Measurements from ENCODE around the gene SAV1.
"Not testable (repeated sequence)": the region's sequence is repeated elsewhere in the genome, so short reads cannot be mapped to it uniquely, and the experiment has no call there.

SAV1 gene

DNA sequence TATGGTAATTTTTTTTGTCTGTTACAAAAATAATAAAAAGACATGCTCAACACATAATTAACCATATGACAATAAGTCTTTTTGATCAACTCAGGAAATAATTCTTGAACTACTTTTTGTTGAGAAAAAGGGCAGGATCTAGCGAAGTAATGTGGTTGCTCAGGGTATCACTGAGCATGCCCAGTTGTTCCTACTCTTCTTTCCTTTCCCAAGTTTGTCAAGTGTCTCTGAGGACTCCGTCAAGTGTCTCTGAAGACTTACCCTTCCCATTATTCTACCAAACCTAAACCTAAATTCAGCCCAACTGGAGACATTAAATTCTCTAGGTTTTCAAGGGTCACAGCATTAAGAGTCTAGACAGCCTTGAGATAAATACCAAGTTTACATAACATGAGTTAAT is 3.5 kb downstream of the SAV1 start:
- not testable (repeated sequence) for DNase-seq

GRCh38 chr14:50659327-50659974 is 8.7 kb downstream of the SAV1 start:
- no peak for DNase-seq

DNA sequence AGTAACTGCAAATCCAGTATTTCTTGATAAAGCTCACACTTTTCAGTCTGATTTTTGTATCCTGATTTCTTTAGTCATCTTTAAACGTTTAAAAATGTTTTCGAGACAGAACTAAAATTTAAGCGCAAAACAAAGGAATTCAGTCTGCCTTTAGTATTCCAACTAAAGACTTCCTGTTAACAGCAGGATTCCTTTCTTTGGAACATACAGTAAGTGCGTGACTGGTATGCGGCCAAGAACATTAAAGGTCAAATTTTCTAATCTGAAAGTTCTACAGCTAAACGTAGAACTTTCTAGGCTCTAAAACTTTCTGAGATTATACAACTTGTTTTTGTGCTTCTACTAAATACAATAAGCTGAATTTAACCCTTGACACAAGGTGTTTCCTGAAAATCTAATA is 9.9 kb downstream of the SAV1 start:
- DNase-seq: no peak

DNA sequence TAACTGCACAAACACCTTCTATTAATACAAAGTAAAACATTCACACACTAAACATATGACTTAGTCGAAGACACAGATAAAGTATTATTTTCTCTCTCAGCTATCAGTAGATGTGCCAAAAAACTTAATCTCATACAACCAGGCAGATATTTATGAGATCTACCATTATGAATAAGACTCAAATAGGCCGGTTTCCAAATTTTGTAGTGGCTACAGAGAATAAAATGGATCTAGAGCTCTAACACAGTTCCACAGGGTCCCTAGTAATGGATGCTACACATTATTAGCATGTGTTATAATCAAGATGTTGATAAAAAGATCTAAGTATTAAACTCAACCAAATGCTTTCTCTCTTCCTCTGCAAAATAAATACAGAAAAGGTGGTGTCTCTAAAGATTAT is 10.4 kb downstream of the SAV1 start:
- DNase-seq: no peak

GRCh38 chr14:50656776-50657175 is 11.3 kb downstream of the SAV1 start:
- DNase-seq: no peak

- DNase-seq: no peak
Measured at GRCh38 chr14:50649691-50650090, 18.4 kb downstream of the SAV1 start.

DNA sequence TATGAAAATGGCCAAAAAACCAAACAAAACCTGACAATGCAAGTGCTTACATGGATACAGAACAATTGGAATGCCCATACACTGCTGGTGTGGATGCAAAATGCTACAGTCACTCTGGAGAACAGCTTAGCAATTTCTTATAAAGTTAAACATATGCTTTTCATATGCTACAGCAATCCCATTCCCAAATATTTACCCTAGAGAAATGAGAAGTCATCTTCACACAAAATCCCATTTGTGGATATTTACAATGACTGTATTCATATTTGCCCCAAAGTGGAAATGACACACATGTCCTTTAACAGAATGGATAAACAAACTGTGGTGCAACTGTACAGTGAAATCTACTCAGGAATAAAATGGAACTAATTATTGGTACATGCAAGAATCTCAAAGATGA is 20.4 kb downstream of the SAV1 start:
- DNase-seq: no peak

DNA sequence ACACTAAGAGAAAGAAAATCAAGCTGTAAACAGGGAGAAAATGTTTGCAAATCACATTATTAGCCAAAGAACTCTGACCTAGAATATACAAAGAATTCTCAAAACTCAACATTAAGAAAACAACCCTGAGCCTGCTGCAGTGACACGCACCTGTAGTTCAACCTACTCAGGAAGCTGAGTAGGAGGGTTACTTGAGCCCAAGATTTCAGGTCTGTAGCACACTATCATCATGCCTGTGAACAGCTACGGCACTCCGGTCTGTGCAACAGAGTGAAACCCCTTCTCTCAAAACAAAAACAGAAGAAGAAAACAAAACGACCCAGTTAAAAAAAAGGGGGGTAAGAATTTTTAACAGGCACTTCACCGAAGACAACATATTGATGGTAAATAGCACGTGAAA is 20.8 kb downstream of the SAV1 start:
- no peak for DNase-seq

GRCh38 chr14:50635141-50635540 is 33.0 kb downstream of the SAV1 start:
- DNase-seq: no peak

DNA sequence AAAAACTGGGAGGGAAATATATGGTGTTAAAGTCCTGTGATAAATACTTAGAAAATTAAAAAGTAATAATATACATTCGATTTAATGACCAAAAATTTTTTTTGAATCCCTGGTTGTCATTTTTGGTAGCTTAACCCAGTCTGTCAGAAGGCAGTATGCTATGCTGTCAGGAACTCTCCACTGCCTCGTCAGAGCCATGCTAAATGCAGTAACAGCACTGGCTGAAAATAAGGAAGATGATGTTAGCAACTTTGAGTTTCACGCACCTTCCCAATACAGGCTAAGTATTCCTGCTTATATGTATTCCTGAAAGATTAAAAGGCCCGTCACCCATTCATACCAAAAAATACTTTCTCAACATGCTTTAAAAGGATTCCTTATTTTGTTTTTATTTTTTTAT is 34.2 kb downstream of the SAV1 start:
- no peak for DNase-seq

DNA sequence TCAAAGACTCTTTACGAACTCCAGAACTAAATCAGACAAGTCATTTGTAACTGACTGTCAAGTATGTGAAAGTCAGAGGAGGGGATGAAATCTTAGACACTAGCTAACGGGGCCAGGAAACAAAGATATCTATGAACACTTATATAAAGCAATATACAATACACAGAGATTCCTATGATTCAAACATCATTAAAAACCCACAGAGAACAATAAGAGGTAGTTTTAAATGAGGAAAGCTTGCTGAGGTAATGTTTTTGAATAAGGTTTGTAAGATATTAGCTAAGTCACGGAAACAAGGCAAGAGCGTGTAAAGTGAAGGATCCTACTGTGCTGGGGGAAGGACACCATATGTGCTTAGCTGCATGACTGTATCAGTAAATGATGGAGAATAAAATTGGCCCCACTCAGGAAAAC is 36.7 kb downstream of the SAV1 start:
- DNase-seq: no peak

- not testable (repeated sequence) for DNase-seq
Measured at GRCh38 chr14:50624947-50625346, 43.2 kb downstream of the SAV1 start.

DNA sequence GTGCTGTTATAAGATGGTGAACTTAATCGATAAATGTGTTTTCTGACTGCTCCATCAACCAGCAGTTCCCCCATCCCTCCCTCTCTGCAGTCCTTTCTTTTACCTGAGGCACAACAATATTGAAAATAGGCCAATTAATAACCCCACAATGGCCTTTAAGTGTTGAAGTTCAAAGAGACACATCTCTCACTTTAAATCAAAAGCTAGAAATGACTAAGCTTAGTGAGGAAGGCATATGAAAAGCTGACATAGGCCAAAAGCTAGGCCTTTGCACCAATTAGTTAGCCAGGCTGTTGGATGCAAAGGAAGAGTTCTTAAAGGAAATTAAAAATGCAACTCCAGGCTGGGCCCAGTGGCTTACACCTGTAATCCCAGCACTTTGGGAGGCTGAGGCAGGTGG is 43.7 kb downstream of the SAV1 start:
- no peak for DNase-seq

DNA sequence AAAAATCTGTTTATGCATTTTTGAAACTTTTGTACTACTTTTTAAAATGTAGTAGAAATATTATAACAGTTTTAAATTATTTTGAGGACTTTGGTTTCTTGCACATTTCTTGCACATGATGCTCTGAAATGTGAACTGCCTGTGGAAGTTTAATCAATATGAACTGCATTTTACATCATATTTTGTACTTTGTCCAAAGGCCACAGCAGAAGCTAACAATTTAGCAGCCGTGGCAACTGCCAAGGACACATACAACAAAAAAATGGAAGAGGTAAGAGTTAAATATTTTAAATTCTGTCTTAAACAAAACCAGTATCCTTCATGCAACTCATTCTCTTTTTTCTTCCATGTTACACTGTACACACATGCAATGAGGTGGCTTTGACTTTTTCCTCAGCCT is 45.1 kb downstream of the SAV1 start:
- DNase-seq: no peak

DNA sequence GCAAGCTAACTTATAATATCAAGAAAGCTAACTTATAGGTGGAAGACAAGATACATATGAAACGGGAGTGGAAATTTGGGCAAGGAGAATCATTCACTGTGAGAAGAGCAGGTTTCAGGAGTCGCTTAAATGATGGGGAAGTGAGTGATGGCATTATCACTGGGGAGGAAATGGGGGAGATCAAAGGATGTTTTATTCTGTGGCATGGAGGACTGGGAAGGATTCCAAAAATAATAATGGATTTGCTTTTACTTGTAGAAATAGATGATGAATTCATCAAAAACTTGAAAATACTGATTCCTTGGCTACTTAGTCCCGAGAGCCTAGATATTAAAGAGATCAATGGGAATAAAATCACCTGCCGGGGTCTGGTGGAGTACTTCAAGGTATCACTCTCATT is 47.8 kb downstream of the SAV1 start:
- no peak for DNase-seq

DNA sequence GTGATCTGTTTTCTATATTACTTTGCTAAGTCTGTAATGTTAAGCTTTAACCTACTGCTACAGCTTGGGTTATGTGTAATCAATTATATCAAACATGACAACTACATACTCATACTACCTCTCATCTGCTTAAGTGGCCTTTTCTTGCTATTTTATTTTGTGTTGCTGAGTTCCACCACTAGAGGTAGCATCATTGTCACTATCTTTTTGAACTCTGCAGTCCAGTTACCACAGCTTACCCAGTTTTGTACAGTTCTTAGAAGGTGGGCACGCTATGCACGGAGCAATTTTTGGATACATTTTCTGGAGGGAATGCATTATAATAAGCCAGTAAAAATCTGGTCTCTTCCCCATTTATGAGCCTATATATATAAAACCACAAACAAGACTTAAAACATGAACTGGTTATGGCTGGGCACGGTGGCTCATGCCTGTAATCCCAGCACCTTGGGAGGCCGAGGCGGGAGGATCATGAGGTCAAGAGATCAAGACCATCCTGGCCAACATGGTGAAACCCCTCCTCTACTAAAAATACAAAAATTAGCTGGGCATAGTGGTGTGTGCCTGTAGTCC is 48.5 kb downstream of the SAV1 start:
- peak; percentile 15 for DNase-seq

DNA sequence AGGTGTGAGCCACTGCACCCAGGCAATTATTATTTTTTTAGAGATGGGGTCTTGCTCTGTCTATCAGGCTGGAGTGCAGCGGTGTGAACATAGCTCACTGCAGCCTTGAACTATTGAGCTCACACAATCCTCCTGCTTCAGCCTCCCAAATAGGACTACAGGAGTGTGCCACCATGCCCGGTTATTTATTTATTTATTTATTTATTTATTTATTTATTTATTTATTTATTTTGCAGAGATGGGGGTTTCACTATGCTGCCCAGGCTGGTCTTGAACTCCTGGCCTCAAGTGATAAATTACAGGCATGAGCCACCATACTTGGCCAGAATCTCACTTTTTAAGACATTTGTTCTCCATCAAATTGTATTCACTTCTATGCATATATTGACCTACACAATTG is 51.8 kb downstream of the SAV1 start:
- DNase-seq: no peak

GRCh38 chr14:50615552-50615951 is 52.6 kb downstream of the SAV1 start:
- DNase-seq: no peak

DNA sequence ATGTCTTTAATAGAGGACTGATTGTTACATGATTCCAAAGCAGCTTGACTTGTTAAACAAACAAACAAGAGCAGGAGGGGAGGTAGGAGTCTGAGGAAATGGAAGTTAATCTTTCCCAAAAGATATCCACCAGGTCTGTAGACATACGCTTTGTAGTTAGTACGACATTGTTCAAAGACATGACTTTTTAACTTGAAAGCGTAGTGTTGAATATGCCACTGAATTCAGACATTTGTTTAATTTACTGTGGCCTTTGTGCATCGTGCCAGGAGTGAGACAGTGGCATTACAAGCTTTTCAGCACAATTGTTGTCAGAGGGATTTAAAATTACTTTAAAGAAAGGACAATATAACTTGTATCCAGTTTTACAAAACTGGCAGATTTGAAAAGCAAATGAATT is 53.0 kb downstream of the SAV1 start:
- no peak for DNase-seq

GRCh38 chr14:50612806-50613205 is 55.3 kb downstream of the SAV1 start:
- no peak for DNase-seq

DNA sequence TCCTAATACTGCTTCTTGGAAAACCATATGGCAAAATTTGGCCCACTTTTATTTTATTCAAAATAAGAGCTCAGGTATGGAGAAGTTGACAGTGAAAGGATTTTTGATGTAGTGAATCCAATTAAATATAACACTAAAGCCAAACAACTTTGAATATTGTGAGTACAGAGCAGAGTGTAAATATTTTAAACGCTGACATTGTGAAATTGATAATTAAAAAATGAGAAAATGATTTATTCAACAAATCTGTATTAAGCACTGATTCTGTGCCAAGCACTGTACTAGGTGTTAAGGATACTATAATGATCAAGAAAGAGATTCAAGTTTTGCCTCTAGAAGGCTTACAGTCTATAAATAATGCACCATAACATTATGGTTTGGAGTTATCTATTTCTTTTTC is 57.6 kb downstream of the SAV1 start:
- no peak for DNase-seq

- no peak for DNase-seq
Measured at GRCh38 chr14:50608302-50608851, 59.7 kb downstream of the SAV1 start.

GRCh38 chr14:50607761-50608160 is 60.3 kb downstream of the SAV1 start:
- no peak for DNase-seq

GRCh38 chr14:50607181-50607580 is 60.9 kb downstream of the SAV1 start:
- DNase-seq: no peak

GRCh38 chr14:50606468-50606867 is 61.6 kb downstream of the SAV1 start:
- DNase-seq: no peak

Data from NCI-H446 treated with DMSO at 0.1 percent for 48 hours (cell line).